ENCODE data around the gene PROKR1.
A peak's percentile ranks its signal among the peaks of the same experiment; 100 is the strongest.
"Not testable (repeated sequence)": the region's sequence is repeated elsewhere in the genome, so short reads cannot be mapped to it uniquely, and the experiment has no call there.

The PROKR1 gene

DNA sequence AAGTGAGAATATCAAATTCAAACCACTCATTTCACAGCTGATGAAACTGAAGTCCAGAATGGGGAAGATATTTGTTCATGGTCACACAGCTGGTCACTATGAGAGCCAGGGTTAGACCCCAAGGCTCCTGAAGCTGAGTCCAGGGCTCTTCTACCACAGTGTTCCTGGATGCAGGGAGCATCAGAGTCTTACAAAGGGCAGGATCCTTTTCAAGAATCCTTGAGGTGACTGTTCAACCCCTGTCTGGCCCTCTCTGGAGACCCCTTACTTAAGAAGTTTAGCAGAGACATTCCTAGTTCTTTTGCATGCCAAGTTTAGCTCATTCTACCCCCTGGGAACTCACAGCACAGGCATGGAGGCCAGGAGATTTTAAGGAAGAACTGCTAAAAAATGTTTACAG lies 15.7 kb downstream of the PROKR1 start:
- DNase-seq = no peak

DNA sequence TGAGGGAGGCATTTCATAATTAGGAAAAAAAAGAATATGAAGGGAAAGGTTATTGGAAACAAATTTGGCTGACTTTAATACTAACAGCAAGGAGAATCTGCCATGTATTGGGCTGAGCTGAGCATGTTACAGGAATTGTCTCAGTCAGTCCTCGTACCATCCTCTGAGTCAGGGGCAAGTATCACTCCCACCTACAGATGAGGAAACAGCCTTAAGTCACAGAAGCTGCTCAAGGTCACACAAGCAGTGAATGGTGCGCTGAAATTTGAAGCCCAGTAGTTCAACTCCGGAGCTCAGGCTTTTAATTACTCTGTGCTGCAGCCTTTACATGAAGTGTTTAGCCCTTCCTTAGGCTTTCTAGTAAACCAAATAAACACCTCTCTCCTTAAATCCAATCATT lies 17.3 kb downstream of the PROKR1 start:
- no peak for DNase-seq

DNA sequence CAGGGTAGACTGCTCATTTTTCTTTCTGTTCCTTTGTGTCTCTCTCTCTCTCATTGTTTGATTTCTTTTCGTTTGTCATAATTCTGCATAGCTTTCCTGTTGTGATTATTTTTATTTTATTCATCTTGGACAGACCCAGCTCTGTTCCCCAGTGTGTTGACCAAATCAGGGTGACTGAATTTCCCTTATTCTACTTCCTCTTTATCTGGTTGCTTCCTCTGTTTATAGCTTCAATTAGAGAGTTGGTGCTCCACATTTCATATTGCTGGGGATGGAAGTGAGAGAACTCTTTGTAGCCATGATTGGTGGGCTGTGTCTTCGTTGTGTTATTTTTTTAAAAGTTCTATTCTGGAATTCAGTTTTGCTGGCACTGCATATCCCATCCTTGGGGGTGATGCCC lies 19.1 kb downstream of the PROKR1 start:
- DNase-seq = no peak

DNA sequence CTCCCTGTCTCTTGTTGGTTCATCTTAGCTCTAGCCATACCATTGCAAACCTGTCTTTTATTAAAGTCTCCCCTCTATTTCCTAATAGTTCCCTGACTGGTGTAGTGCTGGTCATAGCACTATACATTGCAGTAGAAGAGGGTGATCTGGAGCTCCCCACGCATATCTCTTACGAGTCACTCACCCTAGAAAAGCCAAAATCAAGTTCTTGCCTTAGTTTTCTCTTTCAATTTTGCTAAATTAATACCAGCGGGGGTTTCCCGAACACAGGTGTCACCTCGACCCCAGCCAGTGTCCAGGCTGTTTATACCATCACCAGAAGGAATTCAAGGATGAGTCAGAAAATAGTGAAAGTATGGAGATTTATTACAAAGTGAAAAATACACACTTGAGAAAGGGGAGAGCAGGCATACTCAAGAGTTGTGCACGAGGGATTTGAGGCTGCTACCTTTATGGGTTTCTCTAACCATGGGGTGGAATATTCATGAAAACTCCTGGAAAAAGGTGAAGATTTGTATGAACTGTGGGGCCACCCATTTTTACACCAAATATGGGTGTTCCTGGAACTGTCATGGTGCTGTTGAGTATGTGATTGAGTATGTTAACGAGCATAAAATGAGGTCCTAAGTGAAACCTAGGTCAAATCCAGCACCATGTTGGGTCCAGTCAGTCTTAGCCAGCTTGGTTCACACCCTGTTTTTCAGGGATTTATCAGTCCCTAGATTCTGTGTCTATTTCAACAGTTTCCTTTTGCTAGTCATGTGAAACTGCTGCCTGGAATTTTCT lies 20.2 kb downstream of the PROKR1 start:
- no peak for DNase-seq

DNA sequence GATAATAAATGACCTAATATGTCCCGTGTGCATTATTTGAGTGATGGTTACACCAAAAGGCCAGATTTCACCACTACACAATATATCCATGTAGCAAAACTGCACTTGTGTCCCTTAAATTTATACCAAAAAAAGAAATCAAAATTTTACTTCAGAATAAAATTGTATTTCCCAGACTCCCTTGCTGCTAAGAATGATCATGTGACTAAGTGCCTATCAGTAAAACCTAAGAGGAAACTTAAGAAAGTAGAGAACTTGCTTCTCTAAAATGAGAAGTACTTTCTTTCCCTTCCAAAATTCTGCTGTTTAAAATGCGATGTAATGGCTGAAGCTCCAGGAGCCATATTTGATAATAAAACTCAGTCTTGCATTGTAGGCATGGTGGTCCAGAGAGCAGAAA lies 24.0 kb downstream of the PROKR1 start:
- DNase-seq = no peak

DNA sequence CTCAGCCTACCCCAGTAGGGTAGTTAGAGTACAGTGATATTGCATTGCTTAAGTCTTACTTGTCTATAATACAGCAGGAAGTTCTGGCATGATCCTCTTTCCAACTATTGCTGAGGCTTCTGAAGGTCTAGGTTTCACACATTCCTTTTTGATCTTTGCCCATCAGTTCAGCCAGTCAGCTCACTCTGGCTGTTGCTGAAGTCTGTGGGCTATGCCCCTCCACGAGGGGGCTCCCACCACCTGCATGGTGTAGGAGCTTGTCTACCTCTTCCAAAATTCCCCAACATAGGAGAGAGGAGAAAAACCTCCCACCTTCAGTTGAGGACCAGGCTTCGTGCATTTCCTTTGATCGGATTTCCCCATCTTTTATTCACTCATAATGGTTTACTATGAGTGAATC lies 26.3 kb downstream of the PROKR1 start:
- DNase-seq = no peak

DNA sequence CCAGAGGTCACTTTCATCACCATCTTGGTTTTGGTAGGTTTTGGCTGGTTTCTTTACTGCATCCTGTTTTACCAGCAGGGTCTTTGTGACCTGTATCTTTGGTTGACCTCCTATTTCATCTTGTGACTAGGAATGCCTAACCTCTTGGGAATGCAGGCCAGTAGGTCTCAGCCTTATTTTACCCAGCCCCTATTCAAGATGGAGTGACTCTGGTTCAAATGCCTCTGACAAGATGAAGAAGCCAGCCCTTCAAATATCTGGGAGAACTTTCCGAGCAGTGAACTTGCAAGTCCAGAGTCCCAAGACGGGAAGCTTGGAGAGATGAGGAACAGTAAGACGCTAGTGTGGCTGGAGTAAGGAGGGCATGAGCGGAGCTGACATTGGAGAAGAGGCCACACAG lies 28.6 kb downstream of the PROKR1 start:
- DNase-seq = no peak

DNA sequence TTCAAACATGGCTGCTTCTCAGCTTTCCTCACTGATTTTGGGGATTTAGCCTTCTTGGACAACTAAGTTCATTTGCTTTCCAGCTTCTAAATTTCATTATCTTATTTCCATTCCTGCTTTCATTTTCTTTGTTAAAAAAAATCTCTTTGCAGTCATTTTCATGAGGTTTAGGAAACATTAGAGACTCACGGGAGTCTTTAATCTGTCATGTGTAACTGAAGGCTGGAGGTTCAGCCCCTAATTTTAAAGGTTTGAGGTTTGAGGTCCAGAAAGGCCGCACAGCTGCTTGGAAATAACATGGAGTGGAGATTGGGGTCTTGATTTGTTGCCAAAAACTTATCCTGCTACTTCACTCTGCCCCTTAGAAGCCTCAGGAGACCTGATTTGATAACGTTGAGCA lies 30.3 kb downstream of the PROKR1 start:
- DNase-seq = no peak

DNA sequence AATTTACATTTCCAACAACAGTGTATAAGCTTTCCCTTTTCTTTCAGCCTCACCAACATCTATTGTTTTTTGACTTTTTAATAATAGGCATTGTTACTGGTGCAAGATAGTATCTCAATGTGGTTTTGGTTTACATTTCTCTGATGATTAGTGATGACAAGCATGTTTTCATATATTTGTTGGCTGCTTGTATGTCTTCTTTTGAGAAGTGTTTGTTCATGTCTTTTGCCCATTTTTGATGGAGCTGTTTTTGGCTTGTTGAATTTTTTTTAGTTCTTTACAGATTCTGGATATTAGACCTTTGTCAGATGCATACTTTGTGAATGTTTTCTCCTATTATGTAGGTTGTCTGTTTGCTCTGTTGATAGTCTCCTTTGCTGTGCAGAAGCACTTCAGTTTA lies 32.1 kb downstream of the PROKR1 start:
- no peak for DNase-seq

DNA sequence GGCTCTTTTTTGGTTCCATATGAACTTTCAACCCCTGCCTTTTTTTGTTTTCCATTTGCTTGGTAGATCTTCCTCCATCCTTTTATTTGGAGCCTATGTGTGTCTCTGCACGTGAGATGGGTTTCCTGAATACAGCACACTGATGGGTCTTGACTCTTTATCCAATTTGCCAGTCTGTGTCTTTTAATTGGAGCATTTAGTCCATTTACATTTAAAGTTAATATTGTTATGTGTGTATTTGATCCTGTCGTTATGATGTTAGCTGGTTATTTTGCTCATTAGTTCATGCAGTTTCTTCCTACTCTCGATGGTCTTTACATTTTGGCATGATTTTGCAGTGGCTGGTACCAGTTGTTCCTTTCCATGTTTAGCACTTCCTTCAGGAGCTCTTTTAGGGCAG lies 34.5 kb downstream of the PROKR1 start:
- DNase-seq = not testable (repeated sequence)

DNA sequence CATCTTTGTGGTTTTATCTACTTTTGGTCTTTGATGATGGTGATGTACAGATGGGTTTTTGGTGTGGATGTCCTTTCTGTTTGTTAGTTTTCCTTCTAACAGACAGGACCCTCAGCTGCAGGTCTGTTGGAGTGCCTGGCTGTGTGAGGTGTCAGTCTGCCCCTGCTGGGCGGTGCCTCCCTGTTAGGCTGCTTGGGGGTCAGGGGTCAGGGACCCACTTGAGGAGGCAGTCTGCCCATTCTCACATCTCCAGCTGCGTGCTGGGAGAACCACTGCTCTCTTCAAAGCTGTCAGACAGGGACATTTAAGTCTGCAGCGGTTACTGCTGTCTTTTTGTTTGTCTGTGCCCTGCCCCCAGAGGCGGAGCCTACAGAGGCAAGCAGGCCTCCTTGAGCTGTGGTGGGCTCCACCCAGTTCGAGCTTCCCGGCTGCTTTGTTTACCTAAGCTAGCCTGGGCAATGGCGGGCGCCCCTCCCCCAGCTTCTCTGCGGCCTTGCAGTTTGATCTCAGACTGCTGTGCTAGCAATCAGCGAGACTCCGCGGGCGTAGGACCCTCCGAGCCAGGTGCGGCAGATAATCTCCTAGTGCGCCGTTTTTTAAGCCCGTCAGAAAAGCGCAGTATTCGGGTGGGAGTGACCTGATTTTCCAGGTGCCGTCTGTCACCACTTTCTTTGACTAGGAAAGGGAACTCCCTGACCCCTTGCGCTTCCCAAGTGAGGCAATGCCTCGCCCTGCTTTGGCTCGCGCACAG lies 36.0 kb downstream of the PROKR1 start:
- peak; percentile 28 for DNase-seq

DNA sequence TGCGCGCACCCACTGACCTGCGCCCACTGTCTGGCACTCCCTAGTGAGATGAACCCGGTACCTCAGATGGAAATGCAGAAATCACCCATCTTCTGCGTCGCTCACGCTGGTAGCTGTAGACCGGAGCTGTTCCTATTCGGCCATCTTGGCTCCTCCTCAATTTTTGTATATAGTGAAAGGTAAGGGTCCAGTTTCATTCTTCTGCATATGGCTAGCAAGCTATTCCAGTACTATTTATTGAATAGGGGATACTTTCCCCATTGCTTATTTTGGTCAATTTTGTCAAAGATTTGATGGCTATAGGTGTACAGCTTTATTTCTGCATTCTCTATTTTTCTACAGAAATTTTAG lies 36.5 kb downstream of the PROKR1 start:
- DNase-seq = not testable (repeated sequence)

DNA sequence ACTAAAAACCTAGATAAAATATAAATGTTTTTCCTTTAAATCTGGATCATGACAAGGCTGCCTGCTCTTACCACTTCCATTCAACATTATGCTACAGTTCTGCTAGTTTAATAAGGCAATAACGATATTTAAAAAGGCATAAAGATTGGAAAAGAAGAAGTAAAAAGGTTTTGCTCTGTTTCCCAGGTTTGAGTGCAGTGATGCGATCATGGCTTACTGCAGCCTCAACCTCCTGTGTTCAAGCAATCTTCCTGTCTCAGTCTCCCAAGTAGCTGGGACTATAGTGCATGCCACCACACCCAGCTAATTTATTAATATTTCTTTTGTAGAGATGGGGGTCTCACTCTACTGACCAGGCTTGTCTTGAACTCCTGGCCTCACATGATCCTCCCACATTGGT lies 40.8 kb downstream of the PROKR1 start:
- no peak for DNase-seq

DNA sequence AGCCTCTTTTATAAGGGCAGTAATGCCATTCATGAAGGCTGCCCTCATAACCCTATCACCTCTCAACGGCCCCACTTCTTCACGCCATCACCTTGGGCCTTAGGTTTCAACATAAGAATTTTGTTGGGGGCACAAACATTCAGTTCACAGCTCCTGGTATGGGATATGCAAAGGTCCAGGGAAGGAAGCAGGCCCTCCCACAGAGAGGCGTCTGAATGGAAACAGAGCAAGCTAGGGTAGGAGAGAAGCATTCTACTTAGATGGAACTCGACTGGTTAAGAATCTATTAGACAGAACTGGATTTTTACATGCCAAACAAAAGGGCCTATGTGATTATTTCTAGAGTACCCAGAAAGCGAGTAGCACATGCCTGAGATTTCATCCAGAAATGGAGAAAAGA lies 42.8 kb downstream of the PROKR1 start:
- no peak for DNase-seq

DNA sequence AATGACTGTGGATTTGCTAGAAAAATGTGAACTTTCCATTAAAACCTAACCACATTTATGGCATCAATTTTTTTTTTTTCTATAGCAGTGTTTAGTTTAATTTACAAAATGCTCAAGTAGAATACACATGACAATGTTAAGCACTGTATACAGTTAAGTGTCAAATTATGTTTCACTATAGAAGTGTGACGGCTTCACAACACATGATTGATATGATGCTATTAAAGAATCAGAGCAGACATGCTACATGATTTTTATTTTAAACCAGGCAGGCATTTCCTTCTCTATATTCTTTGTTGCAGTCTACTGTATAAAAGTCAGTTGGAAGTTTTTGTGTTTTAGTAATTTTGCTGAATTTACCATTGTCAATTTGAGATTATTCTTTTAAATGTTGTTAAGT lies 43.6 kb downstream of the PROKR1 start:
- no peak for DNase-seq

DNA sequence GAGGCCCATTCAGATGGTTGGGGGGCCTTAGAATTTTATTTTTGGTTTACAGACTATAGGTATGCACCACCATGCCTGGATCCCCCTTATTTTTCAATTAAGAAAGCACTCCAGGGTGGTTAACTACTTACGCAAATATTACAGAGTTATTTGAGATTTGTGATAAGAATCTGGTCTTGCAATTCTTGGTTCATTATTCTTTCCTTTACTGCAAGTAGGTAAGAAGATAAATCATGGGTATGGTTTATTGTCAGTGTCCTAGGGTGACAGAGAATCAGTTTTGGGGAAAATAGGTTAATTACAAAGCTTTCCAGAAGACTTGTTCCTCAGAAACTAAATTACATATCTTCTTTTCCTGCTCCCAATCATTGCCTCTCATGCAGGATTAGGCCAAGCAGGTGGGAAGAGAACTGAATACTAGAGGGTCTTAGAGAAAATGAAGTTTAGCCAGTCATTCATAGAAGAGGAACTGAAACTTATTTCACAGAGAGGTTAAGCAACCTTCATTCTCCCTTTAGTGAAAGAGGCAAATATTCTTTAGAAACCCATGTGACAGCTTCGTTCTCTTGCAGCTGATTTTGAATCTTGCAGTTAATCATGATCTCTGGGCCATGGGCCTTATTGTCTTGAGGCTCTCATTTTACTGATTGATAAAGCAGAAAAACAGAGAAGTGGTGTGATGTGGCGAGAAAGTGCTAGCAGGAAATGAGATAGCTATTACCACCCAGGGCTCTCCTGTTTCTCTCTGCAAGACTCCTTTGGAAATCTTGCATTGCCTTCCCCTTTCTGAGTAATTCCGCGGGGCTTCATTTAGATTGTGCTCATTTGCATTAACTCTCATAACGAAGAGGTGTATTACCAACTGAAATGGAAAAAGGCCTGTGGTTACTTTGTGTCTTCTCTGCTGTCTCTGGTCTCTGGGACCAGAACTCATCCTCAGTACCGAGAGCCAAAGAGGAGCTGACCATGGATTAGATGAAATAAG lies 46.5 kb downstream of the PROKR1 start:
- no peak for DNase-seq

DNA sequence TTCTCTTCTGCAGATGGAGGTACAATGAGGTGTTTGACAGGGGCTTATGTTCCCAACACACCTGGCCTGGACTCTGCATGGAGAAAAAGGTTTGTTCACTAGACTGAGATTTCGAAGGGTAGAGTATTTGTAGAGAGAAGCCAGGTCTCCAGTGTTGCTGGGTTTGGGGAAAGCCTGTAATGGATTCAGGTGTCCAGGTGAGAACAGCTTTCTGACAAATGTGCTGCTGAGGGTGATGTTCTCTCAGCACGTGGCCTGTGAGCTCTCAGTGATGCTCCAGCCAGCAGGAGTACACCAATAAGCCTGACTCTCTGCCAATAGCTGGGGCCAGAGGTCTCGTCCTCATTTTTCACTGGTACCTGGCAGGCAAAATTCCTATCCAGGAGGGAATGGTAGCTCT lies 47.5 kb downstream of the PROKR1 start:
- DNase-seq = no peak

DNA sequence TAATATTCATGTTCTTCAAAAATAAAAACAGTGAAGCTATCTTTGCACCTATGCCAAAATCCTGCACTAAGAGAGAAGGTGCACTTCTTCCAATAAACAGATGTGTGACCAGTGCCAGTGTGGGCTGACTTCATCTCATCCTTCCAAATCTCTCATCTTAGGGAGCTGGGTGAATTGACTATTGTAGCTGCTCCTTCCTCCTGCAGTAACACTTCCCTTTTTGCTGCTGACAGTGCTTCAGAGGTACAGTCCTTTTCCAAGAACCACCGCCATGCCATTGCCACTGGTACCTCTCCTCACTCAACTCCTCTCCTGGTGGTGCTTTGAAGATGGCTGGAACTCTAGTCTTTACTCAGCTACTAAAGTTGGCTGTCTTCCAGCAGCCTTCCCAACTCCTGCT lies 49.1 kb downstream of the PROKR1 start:
- DNase-seq = no peak

DNA sequence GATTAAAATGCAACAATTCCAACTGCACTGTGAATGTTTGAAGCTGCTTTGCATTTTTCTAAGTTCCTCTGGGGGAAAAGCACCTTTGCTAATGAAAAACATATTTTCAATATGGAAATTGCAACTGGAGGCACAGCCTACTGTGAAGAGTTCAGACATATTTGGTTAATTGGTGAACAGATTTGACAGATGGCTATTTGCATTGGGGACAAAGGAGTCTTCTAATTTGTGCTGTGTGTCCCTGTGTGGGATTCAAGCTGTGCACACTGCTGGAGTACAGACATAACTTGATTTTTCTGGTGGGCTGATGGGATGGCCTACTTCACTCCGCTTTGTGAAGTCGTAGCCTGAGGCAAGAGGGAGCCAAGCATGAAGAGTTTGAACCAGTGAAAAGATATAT lies 50.6 kb downstream of the PROKR1 start:
- DNase-seq = no peak

DNA sequence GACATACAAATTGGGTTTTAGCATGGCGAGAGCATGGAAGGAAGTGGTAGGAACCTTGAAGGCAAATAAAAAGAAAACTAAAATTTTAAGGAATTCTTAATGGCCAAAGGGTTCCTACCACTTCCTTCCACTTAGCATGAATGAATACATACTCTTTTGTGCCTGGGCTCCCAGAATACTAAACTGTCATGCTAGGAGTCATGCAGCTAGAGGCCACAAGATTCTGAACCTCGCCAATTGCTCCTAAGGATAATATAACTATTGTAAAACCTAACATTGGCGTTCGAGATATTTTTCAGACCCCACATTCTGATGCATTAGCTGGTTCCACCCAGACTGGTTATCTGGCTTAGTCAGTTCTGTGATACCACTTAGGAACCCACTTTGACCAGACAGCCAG lies 52.6 kb downstream of the PROKR1 start:
- DNase-seq = no peak

DNA sequence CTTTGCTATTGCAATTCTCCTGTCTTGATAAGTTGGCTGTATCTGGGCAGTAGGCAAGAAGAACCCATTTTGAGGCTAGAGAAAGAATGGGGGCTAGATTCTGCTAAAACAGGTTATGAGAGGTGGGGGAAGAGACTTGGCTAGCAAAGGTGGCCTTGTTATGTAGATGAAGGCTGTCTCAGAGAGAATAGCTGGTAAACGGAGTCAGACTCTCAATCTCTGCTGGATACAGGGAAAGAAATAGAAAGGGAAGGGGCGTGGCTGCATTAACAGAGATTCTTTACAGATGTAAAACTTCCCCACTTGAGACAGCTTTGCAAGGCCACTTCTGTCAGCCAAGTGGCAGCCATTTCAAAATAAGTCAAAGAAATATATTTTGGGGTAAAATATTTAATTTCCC lies 53.2 kb downstream of the PROKR1 start:
- DNase-seq = no peak

DNA sequence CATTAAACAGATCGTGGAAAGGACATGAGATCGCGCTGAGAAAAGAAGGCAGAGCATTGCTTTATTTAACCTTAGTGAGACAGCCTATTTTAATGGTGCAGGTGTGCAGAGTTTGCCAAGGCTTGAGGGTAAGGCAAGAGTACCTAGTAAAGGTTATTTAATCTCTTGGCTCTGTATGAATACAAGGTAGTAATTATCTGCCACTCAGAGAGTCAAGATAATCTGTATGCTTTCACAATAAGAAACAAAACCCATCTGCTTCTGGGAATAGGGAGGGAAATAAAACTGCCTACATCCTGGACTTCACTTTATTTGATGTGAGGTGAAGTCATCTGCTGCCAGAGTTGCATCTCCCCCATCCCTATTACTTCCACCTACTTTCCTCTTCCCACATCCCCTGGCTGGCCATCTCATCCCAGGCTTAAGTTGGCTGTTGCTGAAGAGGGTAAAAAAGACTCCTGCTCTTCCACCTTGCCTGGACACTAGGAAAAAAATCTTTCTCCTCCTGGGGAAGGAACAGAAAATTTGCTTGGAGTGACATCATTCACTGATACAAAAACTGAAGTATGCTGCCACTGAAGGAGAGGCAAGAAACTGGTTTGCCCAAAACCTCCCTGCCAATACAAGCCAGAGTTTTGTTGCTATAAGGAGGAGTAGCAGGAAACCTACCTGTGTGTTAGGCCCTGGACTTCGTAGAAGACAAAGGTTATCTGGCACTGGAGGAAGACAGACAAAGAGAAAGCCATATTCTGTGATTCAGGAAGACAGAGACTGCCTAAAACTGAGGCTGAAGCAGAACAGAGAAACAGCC lies 55.4 kb downstream of the PROKR1 start:
- DNase-seq = no peak

DNA sequence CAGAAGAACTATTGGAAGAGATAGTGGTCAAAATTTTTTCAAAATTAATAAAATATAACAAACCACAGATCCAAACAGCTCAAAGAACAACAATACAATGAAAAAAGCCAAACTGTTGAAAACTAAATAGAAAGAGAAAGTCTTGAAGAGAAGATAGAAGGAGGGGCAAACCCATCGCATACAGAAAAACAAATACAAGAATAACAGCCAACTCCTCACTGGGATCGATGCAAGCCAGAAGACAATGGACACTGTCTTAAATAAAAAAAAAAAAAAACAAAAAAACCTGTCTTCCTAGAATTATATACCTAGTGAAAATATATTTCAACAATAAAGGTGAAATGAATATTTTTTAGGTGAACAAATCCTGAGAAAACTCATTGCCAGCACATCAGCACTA lies 57.2 kb downstream of the PROKR1 start:
- DNase-seq = no peak
